Cortex of kidney (tissue), 1 donor: ENCODE measurements around the gene IQCM.

Source experiments
- DNase-seq: peaks from one replicate; lab custom pipeline; 2025; lab: John Stamatoyannopoulos, UW

IQCM gene

DNA sequence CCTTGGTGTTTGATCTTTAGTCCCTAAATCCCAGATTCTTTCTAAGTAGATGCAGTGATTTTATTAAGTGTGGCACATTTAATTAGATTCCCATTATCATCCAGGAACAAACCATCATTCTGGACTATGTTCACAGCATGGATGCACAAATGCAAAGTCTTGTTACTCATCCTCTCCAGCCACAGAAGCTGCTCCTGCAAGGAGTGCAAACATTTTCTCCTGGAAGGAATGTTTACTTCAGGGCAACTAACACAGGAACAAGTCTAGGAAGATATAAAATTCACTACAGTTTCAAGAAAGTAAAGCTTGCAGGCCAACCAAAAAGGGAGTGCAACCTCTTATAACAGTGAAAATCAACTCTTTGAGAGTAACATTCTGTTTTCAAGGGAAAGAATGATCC is 106.0 kb downstream of the IQCM start:
- no peak for DNase-seq

DNA sequence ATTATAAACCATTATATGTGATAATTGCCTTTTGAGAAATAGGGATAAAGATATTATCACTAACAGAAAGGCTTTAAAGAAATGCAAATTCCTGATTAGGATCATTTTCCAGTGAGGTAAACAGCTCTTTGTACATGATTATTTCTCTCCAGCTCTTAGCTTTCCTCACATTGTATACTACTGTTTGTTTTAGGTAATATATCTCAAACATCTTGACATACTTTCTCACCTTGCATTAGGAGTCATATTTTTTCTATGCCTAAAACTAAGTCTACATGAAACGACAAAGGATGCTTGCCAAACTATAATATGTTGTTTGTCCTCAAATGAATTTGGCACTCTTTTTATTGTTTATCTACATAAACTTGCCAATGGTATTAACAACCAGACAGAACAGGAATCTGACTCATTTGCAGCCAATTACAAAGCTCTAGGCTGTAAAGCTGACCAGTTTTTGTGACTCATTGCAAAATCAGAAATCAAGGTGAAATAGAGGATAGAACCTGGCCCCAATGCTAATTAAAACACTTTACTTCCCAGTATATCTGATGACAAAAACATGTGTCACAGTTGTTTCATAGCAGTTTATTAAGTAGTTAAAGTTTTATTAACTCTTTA is 107.0 kb downstream of the IQCM start:
- no peak for DNase-seq

DNA sequence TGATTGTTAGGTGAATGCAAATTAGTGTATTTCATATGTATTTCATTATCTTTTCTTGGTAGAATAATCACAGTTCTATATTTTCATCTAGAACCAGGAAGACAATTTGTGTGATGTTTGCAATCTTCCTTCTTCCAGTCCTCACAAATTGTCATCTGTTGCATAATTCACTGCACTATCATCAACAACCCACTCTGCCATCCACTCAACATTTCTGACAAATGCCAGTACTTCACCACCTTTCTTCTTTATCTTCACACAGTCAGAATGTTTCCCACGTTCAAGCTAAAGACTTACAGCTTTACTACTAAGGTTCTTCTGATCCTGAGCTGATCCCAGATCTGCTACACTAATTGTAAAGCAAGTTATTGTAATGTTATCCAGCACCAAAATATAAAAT is 107.8 kb downstream of the IQCM start:
- no peak for DNase-seq

DNA sequence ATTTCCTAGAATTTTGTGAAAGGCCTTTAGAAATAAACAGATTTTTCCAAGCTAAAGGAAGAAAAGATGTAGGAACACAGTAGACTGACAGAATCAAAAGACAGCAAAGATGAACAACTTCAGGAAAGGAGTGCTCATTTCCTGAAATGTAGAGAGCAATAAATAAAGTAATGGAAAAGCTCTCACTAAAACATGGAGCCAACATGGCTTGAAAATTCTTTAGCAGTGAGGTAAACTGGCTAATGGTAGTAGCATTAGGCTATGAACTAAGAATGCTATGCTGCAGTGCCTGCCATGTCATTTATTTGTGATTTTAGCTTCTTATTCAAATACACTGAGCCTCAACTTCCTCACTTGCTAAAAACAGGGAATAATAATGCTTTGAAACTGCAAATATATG is 108.7 kb downstream of the IQCM start:
- DNase-seq = no peak

DNA sequence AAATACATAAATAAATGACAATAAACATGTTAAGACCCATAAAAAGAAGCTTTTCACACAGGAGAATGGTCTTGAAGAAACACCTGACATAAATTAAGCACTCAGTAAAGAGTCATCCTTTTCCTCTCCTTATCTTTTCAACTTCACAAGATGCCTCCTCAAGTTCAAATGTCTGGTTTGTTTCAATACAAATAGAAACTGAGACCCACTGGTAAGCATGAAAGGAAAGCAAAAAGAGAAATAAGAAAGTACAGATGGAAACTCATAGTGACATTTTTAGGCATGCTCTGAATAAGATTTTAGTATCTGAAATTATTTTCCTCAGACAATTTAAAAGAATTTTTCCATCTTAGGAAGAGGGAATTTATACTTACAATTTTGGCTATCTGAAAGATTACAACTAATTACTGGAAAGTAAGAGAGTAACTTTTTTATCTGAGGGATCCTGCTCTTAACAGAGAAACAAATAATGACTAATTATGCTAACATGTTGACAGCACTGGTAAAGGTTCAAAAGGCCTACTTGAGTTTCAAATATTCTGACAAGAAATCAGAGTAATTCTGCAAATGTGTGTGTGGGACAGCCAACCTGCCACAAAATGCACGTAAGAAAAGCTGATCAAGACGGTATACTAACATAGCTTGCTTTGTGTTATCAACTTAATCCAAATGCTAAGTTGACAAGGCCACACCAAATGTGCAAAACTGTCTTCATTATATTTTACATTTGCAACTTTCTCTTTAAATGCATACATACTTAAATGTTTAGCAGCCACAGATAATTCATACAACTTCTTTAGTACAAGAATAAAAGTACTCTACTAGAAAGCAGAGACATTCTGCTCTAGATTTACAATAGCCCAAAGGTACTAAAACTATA is 113.0 kb downstream of the IQCM start:
- no peak for DNase-seq

DNA sequence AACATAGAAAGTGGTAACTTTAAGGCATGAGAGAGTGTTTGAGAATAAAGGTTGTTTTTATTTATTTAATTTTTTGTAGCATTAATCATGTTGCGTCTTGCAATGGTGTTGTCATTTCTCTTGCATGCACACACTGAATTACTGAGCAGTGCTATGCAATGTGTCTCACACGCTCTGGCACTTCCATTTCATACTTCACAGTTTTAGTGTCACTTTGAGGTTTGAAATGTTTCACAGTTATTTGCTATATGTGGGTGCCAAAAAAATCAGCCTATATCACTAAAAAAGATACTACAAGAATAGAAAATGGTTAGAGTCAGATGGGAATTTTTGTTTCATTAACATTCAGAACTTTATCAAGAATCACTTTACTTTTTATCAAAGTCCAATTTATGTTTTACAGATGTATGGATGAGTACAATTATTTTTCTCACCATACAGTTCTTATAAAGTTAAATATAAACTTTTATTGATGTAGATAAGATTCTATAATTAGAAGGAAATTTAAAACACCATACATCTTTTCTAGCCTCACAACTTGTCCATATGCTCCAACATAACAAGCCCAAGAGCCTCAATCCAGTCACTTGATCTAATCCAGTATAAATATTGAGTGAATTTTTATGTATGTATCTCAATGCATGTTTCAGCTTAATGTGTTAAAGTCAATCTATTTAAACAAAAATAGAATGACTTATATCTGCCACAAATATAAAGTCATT is 114.0 kb downstream of the IQCM start:
- no peak for DNase-seq

DNA sequence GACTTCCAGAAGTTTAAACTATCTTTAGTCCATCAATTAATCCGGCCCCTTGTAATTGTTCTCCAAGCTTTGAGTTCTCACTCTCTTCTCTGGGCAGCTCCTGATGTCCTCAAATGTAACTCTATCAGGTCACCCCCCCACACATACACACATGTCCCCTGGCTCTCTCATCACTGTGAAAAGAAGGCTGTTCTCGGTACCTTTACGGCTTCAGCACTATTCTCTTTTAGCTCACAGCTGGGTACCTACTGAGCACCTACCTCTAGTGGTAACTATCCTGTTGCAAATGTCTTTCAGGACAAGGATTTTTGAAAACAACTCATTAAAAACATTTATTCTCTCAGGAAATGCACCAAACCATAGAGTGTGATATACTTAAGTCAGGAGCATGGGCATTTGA is 115.4 kb downstream of the IQCM start:
- DNase-seq = no peak

DNA sequence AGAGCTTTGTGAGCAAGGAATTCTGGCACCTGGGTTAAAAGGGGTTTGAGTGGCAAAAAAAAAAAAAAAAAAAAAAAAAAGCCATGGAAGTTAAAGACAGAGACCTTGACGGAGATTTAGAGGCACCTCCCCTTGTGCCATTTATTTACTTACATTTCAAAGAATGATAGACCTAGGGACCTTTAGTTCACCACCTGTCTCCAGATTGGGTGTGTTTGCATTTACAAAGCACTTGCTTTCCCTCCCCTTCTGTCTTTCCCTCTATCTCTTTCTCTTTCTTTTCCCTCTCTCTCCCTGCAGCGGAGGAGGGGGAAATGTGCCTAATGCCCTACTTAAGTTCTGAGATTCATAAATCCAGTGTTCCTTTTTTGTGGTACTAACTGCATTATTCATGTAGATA is 116.0 kb downstream of the IQCM start:
- DNase-seq = no peak

DNA sequence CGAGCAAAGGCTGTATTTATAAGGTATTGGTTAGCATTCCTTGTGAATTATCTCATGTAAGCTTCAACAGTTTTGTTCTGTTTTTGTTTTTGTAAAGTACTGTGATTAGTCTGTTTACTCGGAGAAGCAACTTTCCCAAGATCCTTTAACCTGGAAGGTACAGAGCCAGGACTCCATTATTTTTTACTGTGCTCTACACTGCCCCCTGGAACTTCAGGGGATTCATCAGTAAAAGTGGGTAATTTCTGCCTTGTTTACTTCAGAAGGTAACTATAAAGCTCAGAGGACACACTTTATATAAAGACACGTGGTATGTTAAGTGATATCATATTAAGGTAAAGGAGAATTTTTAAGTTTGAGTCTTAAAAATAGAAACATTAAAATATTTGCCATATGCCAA is 124.9 kb downstream of the IQCM start:
- DNase-seq = no peak

DNA sequence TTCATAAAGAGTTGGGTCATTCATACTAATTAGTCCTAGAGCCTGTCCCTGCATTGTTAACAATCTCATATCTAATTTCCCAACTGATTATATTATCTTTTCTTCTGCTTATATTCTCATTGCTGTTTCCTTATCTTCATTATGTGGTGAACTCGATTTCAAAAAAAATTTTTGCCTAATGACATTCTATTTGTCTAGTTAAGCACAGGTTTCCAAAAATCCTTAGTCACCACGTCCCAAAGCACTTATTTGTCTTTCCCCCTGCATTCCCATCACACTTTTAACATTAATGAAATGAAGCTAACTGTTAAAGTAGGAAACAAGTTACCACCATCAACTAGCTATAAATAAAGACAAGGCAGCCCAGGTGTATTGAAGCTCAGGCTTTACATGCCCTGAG is 131.1 kb downstream of the IQCM start:
- DNase-seq = no peak

DNA sequence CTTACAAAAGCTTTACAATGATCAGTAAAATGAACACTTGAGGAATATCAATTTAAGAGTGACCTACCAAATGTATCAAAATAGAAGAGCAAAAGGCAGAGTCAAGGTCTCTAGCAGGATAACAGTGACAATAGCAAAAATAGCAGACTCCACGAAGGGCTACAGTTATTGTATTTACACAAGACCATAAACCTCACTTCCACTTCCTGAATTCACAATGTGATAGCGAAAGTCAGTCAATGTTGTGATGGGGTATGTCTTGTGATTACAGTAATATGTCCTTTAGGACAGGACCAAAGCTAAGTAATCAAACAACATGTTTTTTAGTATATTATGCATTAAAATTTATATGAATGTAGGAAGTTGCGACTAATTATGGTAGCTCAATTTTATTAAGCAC is 139.6 kb downstream of the IQCM start:
- DNase-seq = no peak

DNA sequence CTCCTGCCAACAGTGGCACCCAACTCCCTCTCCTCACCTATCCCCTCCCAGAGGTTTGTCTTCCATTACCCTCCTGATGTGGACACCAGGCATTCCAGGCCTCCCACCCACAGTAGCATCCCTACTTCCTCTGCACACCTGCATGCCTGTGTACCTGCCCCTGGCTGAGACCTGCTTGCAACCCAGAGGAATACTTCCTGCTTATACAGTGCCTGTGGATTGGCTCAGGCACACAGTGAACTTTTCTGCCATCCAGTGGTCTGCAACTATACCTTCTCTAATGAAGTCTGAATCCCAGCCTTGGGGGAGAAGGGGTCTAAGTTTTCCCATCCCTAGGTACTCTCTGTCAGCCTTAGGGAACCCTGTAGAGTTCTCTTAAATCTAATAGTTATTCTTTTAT is 169.9 kb downstream of the IQCM start:
- no peak for DNase-seq

DNA sequence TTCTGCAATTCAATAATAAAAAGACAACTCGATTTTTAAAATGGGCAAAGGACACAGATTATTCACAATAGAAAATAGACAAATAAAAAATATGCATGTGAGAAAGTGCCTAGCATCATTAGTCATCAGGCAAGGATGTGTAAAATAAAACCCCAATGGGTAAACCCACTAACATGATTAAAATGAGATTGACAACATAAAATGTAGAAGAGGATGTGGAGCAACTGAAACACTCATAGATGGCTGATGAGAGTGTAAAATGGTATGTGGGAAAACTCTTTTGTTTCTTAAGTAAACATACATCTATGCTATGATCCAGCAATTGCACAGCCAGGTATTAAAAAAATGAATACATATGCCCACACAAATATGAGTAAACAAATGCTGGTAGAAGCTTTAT is 177.6 kb downstream of the IQCM start:
- no peak for DNase-seq

DNA sequence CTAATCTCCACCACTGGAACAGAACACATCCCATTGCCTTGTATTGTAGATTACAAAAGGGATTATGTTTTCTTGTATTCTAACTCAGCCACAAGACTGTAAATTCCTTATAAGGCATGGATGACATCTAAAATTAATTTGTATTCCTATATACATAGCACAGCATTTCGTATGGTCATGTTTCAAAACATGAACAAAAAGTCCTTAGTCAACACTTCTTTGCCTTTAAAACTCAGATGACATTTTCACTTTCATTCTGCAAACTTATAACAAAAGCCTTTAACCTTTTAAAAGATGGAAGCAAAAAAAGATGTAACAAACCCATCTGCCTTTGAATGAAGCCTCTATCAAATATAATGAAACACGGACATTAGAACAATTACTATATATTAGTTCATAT is 181.3 kb downstream of the IQCM start:
- DNase-seq = no peak

DNA sequence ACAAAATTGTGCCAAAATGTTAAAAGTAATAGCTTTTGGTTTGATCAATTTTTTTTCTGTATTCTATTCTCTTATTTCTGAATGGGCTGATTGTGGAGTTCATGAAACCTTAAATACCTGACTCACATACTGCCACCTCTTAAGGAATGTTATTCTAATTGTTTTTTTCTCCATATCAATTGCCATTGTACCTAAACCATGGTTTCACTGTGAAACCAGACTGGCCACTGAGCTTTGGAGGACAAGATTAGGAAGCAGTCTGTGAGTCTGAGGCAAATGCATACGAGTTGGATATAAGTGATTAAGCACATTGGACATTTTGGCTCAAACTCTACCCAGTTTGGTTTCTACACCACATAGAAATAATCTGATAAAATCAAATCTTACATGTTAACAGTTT is 184.0 kb downstream of the IQCM start:
- DNase-seq = no peak

DNA sequence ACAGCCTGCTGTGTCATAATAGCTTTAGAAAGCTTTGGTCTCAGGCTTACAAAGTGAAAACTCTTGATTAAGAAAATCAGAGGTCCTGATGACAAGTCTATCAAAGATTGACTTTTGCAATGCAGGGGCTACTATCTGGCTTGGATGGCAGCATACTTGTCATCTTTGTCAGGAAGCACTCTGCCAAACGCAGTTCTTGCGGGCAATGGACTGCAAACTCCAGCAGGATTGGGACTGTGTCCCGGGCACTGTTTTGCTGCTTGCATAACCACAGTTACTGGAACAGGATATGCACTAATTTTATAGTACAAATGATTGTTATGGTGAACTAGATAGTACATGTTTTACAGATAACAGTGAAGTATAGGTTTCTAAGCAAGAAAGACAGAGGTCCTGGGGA is 185.6 kb downstream of the IQCM start:
- no peak for DNase-seq

DNA sequence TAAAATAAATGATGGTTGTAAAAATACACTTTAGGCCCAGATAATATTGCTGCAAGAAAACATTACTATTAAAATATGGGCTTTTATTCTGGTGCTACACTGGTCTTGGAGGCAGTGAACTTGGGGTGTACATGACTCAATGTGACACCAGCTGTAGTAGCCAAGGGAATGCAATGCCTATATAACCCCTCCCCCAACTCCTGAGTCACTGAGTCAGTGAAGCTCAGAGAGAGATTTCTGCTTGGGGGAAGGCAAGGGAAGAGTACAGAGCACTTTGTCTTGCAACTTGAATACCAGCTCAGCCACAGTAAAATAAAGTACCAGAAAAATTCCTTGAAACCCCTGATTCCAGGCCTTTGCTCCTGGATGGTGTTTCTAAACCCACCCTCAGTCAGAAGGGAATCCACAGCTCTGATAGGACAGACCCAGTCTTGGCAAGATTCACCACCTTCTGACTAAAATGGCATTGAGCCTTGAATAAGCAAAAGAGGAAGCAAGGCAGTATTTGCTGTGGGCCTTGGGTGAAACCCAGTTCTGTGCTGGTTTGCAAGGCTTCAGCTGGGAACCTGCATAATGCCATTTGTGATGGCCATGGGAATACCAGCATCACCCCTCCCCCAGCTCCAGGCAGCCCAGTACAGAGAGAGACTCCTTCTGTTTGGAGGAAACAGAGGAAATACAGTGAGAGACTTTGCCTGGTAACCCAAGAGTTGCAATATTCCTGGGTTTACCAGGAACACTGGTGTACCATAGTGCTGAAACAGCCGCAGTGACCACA is 209.9 kb downstream of the IQCM start:
- DNase-seq = no peak

DNA sequence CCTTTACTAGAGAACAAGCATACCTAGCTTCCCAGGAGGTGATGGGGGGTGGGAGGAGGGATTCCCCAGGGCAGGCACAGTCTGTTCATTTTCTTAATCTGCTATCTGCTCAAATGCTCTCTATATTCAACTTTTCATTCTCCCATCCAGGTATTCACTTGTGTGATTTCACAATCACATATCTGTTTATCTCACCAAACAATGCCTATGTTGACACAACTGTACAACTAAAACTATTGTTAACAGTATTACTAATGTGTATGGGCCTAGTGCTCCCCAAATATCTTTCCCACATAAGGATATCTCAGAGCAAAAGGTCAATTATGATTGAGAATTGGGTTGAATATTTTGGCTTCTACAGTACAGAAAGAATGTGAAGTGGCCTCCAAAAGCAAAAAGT is 210.8 kb downstream of the IQCM start:
- DNase-seq = no peak

DNA sequence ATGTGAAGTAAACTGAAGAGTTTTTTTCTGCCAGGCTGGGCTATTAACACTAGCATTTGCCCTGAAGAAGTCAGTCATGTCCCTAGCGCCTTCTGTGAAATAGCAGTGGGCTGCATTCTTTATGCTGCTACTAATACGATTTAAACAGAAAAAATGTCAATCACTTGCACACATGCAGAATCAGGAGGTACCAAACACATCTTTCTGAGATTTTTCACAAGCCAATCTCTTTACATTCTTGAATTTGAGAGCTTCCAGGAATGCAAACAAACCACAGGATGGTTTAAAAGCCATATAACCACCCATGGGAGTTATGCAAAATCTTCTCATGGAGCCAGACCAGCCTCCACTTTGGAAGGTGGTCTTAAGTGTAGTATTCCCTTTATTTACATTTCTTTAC is 220.1 kb downstream of the IQCM start:
- DNase-seq = no peak

DNA sequence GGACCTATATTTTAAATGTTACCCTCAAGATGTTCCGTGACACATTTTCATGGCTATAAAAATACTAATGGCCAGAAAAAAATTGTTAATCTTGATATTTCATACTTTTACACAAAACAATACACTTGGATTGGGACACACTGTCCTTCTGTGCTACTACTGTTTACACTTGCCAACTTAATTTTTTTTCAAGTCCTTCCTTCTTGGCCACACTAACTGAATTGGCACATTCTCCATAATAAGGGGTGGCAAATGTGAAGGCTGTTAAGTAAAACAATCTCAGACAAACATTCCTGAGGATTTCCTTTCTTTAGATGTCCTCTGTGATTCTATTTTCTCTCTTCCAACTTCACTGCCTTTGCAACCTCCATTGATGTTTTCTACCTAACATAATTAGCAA is 225.8 kb downstream of the IQCM start:
- no peak for DNase-seq

DNA sequence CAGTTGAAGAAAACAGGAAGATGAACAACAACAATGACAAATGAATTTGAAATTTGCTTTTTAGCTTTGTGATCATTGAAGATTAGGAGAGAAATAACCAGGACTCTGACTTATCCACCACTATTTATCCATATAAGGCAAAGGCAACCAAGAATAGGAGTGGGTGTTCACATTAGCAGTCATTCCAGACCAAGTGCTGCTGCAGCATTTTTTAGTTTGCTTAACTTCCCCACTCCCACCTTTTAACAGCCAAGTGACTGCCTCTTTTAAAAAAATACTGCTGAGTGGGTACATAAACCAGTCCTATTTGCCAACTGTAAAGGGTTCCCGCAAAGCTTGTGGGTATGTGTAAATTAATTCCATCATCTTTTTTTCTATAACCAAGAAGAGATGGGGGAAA is 230.9 kb downstream of the IQCM start:
- no peak for DNase-seq

DNA sequence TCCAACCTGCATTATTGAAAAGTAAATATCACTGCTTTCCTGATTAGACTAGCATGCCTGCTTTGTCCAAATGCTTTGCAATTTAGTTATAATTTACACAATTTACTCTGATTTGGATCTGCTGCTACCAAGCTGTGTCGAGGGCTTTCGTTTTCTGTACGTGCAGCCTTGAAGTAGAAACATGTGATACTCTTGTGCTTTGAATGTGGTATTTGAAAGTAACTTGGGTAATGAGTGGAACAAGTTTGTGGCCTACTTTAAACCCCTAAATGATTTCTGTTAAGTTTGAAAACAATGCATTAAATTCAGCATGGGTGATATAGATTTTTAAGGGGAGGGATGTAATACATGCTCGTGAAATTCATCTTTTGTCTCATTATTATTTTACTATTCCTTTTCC is 240.7 kb downstream of the IQCM start:
- no peak for DNase-seq
